Ascending aorta (tissue), 2 donors: Measurements from ENCODE around the gene IFITM5. TPM values are rescaled to one million over a fixed set of nuclear protein-coding genes. Genes with fewer than 3 reads are reported as not detected.
A peak's percentile ranks its signal among the peaks of the same experiment; 100 is the strongest.
"Not testable (repeated sequence)": the region's sequence is repeated elsewhere in the genome, so short reads cannot be mapped to it uniquely, and the experiment has no call there.

Experiments used
- DNase-seq, 2 donors: peaks; one replicate each; pipeline ENCODE4 v3.0.0-alpha.2; 2019; ENCODE audit warnings: low spot score in 2 of 2
- H3K27ac ChIP-seq, 2 donors: fragments of 200-600 bp; sonication (generic); one replicate each; pipeline ENCODE4 v1.5.1; 2016 to 2017; ENCODE audit warnings: mild to moderate bottlenecking in 1 of 2
- H3K27me3 ChIP-seq: fragments of 200-600 bp; sonication (generic); one replicate; pipeline ENCODE4 v1.5.1; 2017
- H3K36me3 ChIP-seq, 2 donors: fragments of 200-600 bp; sonication (generic); one replicate each; pipeline ENCODE4 v1.5.1; 2016
- H3K4me1 ChIP-seq, 2 donors: fragments of 200-600 bp; sonication (generic); one replicate each; pipeline ENCODE4 v1.5.1; 2016 to 2017; ENCODE audit warnings: mild to moderate bottlenecking in 1 of 2
- H3K4me3 ChIP-seq, 2 donors: fragments of 200-600 bp; sonication (generic); one replicate each; pipeline ENCODE4 v1.5.1; 2016 to 2017; ENCODE audit warnings: mild to moderate bottlenecking in 1 of 2
- H3K9me3 ChIP-seq, 2 donors: fragments of 200-600 bp; sonication (generic); one replicate each; pipeline ENCODE4 v1.5.1; 2016
- CTCF ChIP-seq, 3 experiments: fragments of 200-600 bp in 2 of 3; fragments of 450-650 bp in 1 of 3; sonication (generic) in 2 of 3; IDR thresholded peaks; one replicate each; pipeline ENCODE4 v1.5.1; 2016 to 2019; ENCODE audit warnings: antibody characterized with exemption in 3 of 3, mild to moderate bottlenecking in 1 of 3, moderate library complexity in 1 of 3
- intact Hi-C: fragments of 100-400 bp; cut with DNase I; formaldehyde crosslinking; loops from one replicate; pipeline ENCODE4 v1.15.1; 2023
- total RNA-seq: library from RNA; depleted of rRNA; stranded (reverse); fragments of >200 nt; gene quantifications from one replicate; pipeline ENCODE4 v1.1.0, GENCODE V29; 2016

Gene IFITM5
- total RNA-seq, 1 donor from 2014 or later = not detected

GRCh38 chr11:270451-271318 lies 28.6 kb downstream of the IFITM5 start:
- peaks cover 0 to under 1% of the 10 kb centered on the region in 2 donors for H3K9me3 ChIP-seq
- DNase-seq = no peak
- intact Hi-C loops = no loop called here
- H3K27ac ChIP-seq = peak overlapping the region; percentile 37 to 43
- H3K4me3 ChIP-seq = no peak overlapping the region
- H3K27me3 ChIP-seq = no peaks in the 10 kb centered on the region
- no peak for TF ChIP-seq CTCF (IDR thresholded peaks at IDR 0.05)
- H3K36me3 ChIP-seq = no peaks in the 10 kb centered on the region
- H3K4me1 ChIP-seq = no peaks in the 10 kb centered on the region

- Histone ChIP-seq H3K4me1 (no peaks in the 10 kb centered on the region), H3K9me3 (no peaks in the 10 kb centered on the region), H3K36me3 (no peaks in the 10 kb centered on the region), H3K27me3 (no peaks in the 10 kb centered on the region), H3K27ac (peak overlapping the region; percentile 37 to 67), H3K4me3 (no peak overlapping the region)
- DNase-seq = no peak
- intact Hi-C loops = no loop called here
- peak in 1 of 3 experiments; percentile 5 for TF ChIP-seq CTCF (IDR thresholded peaks at IDR 0.05)
Observed at GRCh38 chr11:269146-269890, 30.0 kb downstream of the IFITM5 start.

GRCh38 chr11:268716-269145 lies 30.6 kb downstream of the IFITM5 start:
- H3K27me3 ChIP-seq, H3K4me1 ChIP-seq, H3K9me3 ChIP-seq, H3K36me3 ChIP-seq, intact Hi-C loops: not testable (repeated sequence)
- Histone ChIP-seq H3K27ac (peak overlapping the region; percentile 67 to 68), H3K4me3 (peak overlapping the region in 1 of 2 donors; percentile 49)
- DNase-seq = peak; percentile 51 to 84

GRCh38 chr11:267491-267994 lies 31.8 kb downstream of the IFITM5 start:
- no peak for DNase-seq
- Histone ChIP-seq H3K36me3 (no peaks in the 10 kb centered on the region), H3K4me3 (peak overlapping the region in 1 of 2 donors; percentile 49), H3K27ac (peak overlapping the region; percentile 67 to 68), H3K4me1 (no peaks in the 10 kb centered on the region), H3K9me3 (no peaks in the 10 kb centered on the region), H3K27me3 (no peaks in the 10 kb centered on the region)
- TF ChIP-seq CTCF (IDR thresholded peaks at IDR 0.05) = no peak
- intact Hi-C loops = no loop called here

- Histone ChIP-seq H3K9me3 (no peaks in the 10 kb centered on the region), H3K4me1 (no peaks in the 10 kb centered on the region), H3K36me3 (no peaks in the 10 kb centered on the region), H3K27me3 (no peaks in the 10 kb centered on the region), H3K27ac (no peak overlapping the region), H3K4me3 (no peak overlapping the region)
- TF ChIP-seq CTCF (IDR thresholded peaks at IDR 0.05) = no peak
- no peak for DNase-seq
- intact Hi-C loops = no loop called here
Observed at GRCh38 chr11:266676-267439, 32.5 kb downstream of the IFITM5 start.
